Measurements from ENCODE around the gene CDH13. TPM values are rescaled to one million over a fixed set of nuclear protein-coding genes. Genes with fewer than 3 reads are reported as not detected.

The CDH13 gene
- total and polyA plus RNA-seq, 10 of the 15 experiments (the other 5 are each of a cell fraction or from before 2014, with no cell fraction given) = under 0.01 to 0.05 TPM; not detected in 8

DNA sequence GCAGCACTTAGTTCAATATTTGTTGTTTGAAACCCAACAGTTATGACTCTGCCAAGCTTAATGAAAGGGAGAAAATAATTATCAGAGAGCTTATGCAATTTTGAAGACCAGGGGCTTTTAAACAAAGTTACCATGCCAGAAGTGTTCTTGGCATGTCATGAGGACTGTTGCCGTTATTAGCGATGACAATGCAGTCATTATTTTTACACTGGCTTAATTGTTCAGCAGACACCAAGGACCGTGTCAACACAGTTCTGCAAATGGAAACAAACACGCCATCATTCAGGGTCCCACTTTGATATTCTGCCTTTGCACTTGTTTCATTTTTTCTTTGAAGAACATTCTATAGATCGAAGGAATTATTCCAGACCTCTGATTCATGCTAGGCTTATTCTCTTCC lies 518.5 kb downstream of the CDH13 start (continued):
- no peak for TF ChIP-seq TCF12 (IDR thresholded peaks at IDR 0.05; ENCODE audit: low read depth, low read length)

DNA sequence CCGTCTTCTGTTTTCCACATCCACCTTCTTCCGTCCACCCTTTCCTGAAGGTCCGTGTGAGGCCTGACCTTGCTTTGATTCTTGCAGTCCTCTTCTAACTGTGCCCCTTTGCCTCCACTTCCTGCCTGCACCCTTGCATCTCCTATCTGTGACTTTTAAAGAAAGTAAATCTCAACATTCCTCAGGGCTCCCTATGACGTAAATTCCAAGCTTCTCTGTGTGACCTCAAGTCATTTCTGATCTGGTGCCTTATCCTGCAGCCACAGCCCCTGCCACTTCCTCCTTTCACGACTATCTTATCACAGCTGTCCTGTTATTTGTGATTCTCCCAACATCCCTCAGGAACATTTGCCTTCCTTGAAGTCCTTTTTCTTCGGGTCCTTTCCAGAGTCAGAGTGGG lies 520.5 kb downstream of the CDH13 start:
- Histone ChIP-seq H3K4me2 (ENCODE audit: control insufficient read depth, insufficient read depth) (no peak overlapping the region), H2AFZ (ENCODE audit: control insufficient read depth, low read depth, low read length) (no peak overlapping the region), H3K36me3 (ENCODE audit: control insufficient read depth in 2 of 2, insufficient read depth in 2 of 2, low read length in 1 of 2) (no peaks in the 10 kb centered on the region), H4K20me1 (ENCODE audit: control insufficient read depth, insufficient read depth) (no peaks in the 10 kb centered on the region), H3K9ac (ENCODE audit: control insufficient read depth, insufficient read depth, low read length) (no peak overlapping the region), H3K79me2 (ENCODE audit: control insufficient read depth, insufficient read depth, low read length) (no peaks in the 10 kb centered on the region), H3K4me1 (ENCODE audit: control insufficient read depth, insufficient read depth, low read length) (no peaks in the 10 kb centered on the region), H3K9me3 (replicated peaks; ENCODE audit: control insufficient read depth, insufficient read depth, low read length) (no peaks in the 10 kb centered on the region), H3K4me3 (no peak overlapping the region), H3K27ac (ENCODE audit: control insufficient read depth, insufficient read depth) (no peak overlapping the region), H3K27me3 (replicated peaks in 1 of 2; ENCODE audit: control insufficient read depth in 2 of 2, insufficient read depth in 2 of 2, low read length in 1 of 2) (no peaks in the 10 kb centered on the region)
- intact Hi-C loops (cut with micrococcal nuclease; ENCODE audit: unreplicated experiment) (no loop called here), in situ Hi-C loops (cut with MboI) (no loop called here)
- SMC1A ChIA-PET (ENCODE audit: uncharacterized antibody, unreplicated experiment) = no interaction called here
- CTCF ChIA-PET = no interaction called here
- no peak for FAIRE-seq
- RAD21 ChIA-PET (ENCODE audit: unreplicated experiment) = no interaction called here
- POLR2A ChIA-PET = no interaction called here
- no TSS peak for BruUV-seq (replicated peaks)
- TF ChIP-seq NR2C1 (IDR thresholded peaks at IDR 0.05) = no peak
- TF ChIP-seq KDM1A (IDR thresholded peaks at IDR 0.05; ENCODE audit: borderline replicate concordance) = no peak
- TF ChIP-seq PAX8 (IDR thresholded peaks at IDR 0.05) = no peak
- no peak for TF ChIP-seq HDAC2 (IDR thresholded peaks at IDR 0.05)
- no peak for TF ChIP-seq CBX3 (IDR thresholded peaks at IDR 0.05; ENCODE audit: borderline replicate concordance, low read depth)
- no peak for TF ChIP-seq BHLHE40 (IDR thresholded peaks at IDR 0.05; ENCODE audit: borderline replicate concordance in 1 of 2, low read depth in 2 of 2, low read length in 1 of 2)
- TF ChIP-seq NRF1 (conservative IDR thresholded peaks at IDR 0.05; ENCODE audit: low read depth, low read length) = no peak
- TF ChIP-seq, protein P1, sequence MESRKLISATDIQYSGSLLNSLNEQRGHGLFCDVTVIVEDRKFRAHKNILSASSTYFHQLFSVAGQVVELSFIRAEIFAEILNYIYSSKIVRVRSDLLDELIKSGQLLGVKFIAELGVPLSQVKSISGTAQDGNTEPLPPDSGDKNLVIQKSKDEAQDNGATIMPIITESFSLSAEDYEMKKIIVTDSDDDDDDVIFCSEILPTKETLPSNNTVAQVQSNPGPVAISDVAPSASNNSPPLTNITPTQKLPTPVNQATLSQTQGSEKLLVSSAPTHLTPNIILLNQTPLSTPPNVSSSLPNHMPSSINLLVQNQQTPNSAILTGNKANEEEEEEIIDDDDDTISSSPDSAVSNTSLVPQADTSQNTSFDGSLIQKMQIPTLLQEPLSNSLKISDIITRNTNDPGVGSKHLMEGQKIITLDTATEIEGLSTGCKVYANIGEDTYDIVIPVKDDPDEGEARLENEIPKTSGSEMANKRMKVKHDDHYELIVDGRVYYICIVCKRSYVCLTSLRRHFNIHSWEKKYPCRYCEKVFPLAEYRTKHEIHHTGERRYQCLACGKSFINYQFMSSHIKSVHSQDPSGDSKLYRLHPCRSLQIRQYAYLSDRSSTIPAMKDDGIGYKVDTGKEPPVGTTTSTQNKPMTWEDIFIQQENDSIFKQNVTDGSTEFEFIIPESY (IDR thresholded peaks at IDR 0.05) = no peak
- TF ChIP-seq, protein P2, sequence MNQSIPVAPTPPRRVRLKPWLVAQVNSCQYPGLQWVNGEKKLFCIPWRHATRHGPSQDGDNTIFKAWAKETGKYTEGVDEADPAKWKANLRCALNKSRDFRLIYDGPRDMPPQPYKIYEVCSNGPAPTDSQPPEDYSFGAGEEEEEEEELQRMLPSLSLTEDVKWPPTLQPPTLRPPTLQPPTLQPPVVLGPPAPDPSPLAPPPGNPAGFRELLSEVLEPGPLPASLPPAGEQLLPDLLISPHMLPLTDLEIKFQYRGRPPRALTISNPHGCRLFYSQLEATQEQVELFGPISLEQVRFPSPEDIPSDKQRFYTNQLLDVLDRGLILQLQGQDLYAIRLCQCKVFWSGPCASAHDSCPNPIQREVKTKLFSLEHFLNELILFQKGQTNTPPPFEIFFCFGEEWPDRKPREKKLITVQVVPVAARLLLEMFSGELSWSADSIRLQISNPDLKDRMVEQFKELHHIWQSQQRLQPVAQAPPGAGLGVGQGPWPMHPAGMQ (IDR thresholded peaks at IDR 0.05; ENCODE audit: borderline replicate concordance) = no peak
- no peak for ATAC-seq
- DNase-seq (ENCODE audit: low read depth, low spot score) = no peak
- 22% methylated on average over 6 of the region's 6 CpGs for WGBS (ENCODE audit: insufficient coverage, insufficient replicate concordance, low lambda C conversion rate, missing lambda C conversion rate)
